ENCODE measurements around the gene ENO3. TPM values are rescaled to one million over a fixed set of nuclear protein-coding genes. Genes with fewer than 3 reads are reported as not detected.

Gene ENO3
- total and polyA plus RNA-seq, 10 of the 15 experiments (the other 5 are each of a cell fraction or from before 2014, with no cell fraction given) = 6.8 to 28.4 (median 17.0) TPM

- TF ChIP-seq EGR1 (IDR thresholded peaks at IDR 0.05; ENCODE audit: borderline replicate concordance in 1 of 2, low read depth in 2 of 2, low read length in 2 of 2) (no peak), CUX1 (IDR thresholded peaks at IDR 0.05; ENCODE audit: insufficient replicate concordance, low read depth, low read length) (no peak), ZNF592 (IDR thresholded peaks at IDR 0.05) (no peak), JUND (IDR thresholded peaks at IDR 0.05; ENCODE audit: low read depth, low read length) (no peak), PRDM15 (CRISPR knock-in tag; IDR thresholded peaks at IDR 0.05) (no peak), MTA2 (IDR thresholded peaks at IDR 0.05; ENCODE audit: low read depth) (no peak), BRCA1 (IDR thresholded peaks at IDR 0.05; ENCODE audit: low read depth, low read length) (no peak), SKIL (IDR thresholded peaks at IDR 0.05; ENCODE audit: low read depth, poor library complexity, severe bottlenecking) (no peak), ZNF217 (IDR thresholded peaks at IDR 0.05) (no peak), KLF5 (IDR thresholded peaks at IDR 0.05; ENCODE audit: partially characterized antibody) (no peak), NFIC (IDR thresholded peaks at IDR 0.05; ENCODE audit: low read depth, low read length) (0 out of 2 replicates have a peak, but pooled peaks have one; percentile 28), IRF4 (IDR thresholded peaks at IDR 0.05; ENCODE audit: low read depth, low read length) (no peak), EZH2 (IDR thresholded peaks at IDR 0.05; ENCODE audit: borderline replicate concordance, control insufficient read depth, low read depth, low read length) (no peak), SREBF2 (IDR thresholded peaks at IDR 0.05; ENCODE audit: low read length) (no peak)
Measured at GRCh38 chr17:4931963-4932362, 19.0 kb upstream of the ENO3 start, which contains the start of gene GP1BA (continued).
